GM11168 (cell line): ENCODE results near the gene CYP4X1.
"Not testable (repeated sequence)": the region's sequence is repeated elsewhere in the genome, so short reads cannot be mapped to it uniquely, and the experiment has no call there.

Experiments used
- in situ Hi-C: fragments of 300-500 bp; cut with MboI; formaldehyde crosslinking; loops from one replicate; pipeline ENCODE4 v1.12.0; 2022; ENCODE audit warnings: low sequenced_read_pairs; ENCODE audit not compliant: unreplicated experiment

Gene CYP4X1

DNA sequence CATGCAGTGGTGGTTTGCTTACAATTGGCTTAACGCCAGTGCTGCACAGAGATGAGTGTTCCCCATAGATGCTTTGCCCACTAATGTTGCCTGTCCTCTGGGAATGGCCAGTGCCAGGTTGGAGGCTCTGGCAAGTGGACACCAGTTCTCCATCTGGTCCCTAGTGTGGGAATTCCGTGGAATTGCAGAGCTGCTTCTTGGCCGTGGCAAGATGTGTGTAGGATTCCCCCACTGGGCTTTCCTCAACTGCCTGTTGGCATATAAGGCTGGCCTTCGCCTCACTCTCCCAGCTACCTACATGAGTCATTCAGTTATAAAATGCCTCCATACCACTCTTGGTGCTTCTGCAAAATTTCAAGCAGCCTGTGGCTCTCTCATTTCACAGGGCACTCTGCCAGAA is 45.6 kb downstream of the CYP4X1 start:
- in situ Hi-C loops: not testable (repeated sequence)

DNA sequence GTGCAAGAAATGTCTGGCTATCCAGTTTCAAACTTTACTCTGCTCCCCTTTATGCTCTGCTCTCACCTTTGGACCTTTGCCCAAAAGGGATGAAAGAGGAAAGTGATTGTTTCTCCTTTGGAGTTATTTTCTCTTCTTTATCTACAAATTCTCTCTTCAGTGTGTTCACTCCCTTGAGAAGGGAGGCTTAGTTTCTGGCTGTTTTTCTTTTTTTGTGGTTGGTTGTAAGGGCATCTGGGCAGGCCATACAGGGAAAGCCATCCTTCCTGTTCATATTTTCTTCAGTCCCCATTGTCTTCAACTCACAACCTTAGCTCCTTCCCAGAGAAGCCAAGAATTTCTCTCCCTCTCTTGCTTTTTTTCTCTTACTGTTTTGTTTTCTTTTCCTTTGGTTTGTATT is 46.0 kb downstream of the CYP4X1 start:
- in situ Hi-C loops: not testable (repeated sequence)

DNA sequence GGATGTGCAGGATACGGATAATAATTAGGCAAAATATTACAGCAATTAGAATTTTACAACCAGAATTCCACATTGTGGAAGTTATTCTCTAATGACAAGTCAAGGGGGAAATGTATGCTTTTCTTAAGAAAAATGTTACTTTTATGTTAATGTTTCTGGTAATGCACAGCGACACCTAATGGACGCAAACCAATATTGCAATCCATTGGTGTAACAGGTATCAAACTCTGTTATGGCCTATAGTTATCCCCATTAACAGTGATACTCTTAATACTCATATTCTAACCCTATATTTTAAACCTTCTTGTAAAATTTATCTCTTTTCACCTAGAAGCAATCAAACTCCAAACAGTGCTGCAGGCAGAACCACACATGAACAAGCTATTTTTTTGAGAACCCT is 65.9 kb downstream of the CYP4X1 start:
- in situ Hi-C loops: not testable (repeated sequence)

DNA sequence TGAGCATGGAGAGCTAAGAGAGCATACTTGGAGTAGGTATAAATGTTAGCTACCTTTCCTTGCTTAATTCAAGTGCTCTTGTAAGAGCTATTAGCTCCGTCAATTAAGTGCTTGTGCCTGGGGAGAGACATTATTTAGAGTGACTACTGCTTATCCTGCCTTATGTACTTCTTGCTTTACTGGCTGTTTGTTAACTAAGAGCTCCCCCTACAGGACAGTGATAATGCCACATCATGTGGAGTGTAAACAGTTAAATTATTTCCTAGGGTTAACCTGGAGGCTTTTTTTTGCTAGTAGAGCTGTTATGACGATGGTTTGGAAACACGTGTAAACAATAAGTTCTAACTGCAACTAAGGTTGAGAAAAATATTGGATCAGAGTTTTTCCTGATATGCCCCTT is 68.0 kb downstream of the CYP4X1 start:
- in situ Hi-C loops: loop anchor here (5.0 kb wide), 1 partner anchor 219 kb away; no protein-coding TSS in a partner anchor
